HepG2 (cell line): ENCODE results near the gene PALM. TPM values are rescaled to one million over a fixed set of nuclear protein-coding genes. Genes with fewer than 3 reads are reported as not detected.

Experiments used
- ADNP ChIP-seq: sonication (generic); formaldehyde crosslinking; IDR thresholded peaks from 2 replicates; pipeline ENCODE4 v1.4.0; 2020; ENCODE audit warnings: missing genetic modification reagents
- ARID4A ChIP-seq: sonication (generic); formaldehyde crosslinking; IDR thresholded peaks from 2 replicates; pipeline ENCODE4 v1.5.0; 2020; ENCODE audit warnings: mild to moderate bottlenecking, missing genetic modification reagents, borderline replicate concordance
- ETV5 ChIP-seq: IDR thresholded peaks from 2 replicates; pipeline ENCODE4 v1.6.1; 2018; ENCODE audit warnings: missing biosample characterization, missing genetic modification reagents, inconsistent platforms, borderline replicate concordance
- HES4 ChIP-seq: sonication (generic); formaldehyde crosslinking; IDR thresholded peaks from 2 replicates; pipeline ENCODE4 v1.9.0; 2021; ENCODE audit warnings: mild to moderate bottlenecking, missing genetic modification reagents, borderline replicate concordance
- HMG20B ChIP-seq: conservative IDR thresholded peaks from 2 replicates; pipeline ENCODE4 v1.6.1; 2016; ENCODE audit warnings: missing genetic modification reagents, missing compliant biosample characterization
- HOXD1 ChIP-seq: sonication (generic); formaldehyde crosslinking; IDR thresholded peaks from 2 replicates; pipeline ENCODE4 v1.5.0; 2020; ENCODE audit warnings: missing genetic modification reagents
- KDM2A ChIP-seq: sonication (generic); formaldehyde crosslinking; IDR thresholded peaks from 2 replicates; pipeline ENCODE4 v1.4.0; 2020; ENCODE audit warnings: low read depth, missing genetic modification reagents, borderline replicate concordance
- SNAPC2 ChIP-seq: sonication (generic); formaldehyde crosslinking; IDR thresholded peaks from 2 replicates; pipeline ENCODE4 v1.8.1; 2022; ENCODE audit warnings: mild to moderate bottlenecking, missing genetic modification reagents
- THAP8 ChIP-seq: sonication (generic); formaldehyde crosslinking; IDR thresholded peaks from 2 replicates; pipeline ENCODE4 v1.5.1; 2020; ENCODE audit warnings: missing genetic modification reagents, mild to moderate bottlenecking, borderline replicate concordance
- ZBTB26 ChIP-seq: IDR thresholded peaks from 2 replicates; pipeline ENCODE4 v1.6.1; 2016; ENCODE audit warnings: missing compliant biosample characterization, missing genetic modification reagents, borderline replicate concordance
- ZBTB38 ChIP-seq: sonication (generic); formaldehyde crosslinking; IDR thresholded peaks from 2 replicates; pipeline ENCODE4 v1.5.1; 2020; ENCODE audit warnings: mild to moderate bottlenecking, missing genetic modification reagents
- ZNF276 ChIP-seq: sonication (generic); formaldehyde crosslinking; IDR thresholded peaks from 2 replicates; pipeline ENCODE4 v1.4.0; 2020; ENCODE audit warnings: mild to moderate bottlenecking, low read depth, missing genetic modification reagents
- ZNF333 ChIP-seq: sonication (generic); formaldehyde crosslinking; IDR thresholded peaks from 2 replicates; pipeline ENCODE4 v1.4.0; 2020; ENCODE audit warnings: mild to moderate bottlenecking, missing genetic modification reagents, borderline replicate concordance
- ZNF335 ChIP-seq: sonication (generic); formaldehyde crosslinking; IDR thresholded peaks from 2 replicates; pipeline ENCODE4 v1.4.0; 2020; ENCODE audit warnings: missing genetic modification reagents
- ZNF362 ChIP-seq: sonication (generic); formaldehyde crosslinking; IDR thresholded peaks from 2 replicates; pipeline ENCODE4 v1.4.0; 2020; ENCODE audit warnings: missing genetic modification reagents, mild to moderate bottlenecking, borderline replicate concordance
- ZNF431 ChIP-seq: sonication (generic); formaldehyde crosslinking; IDR thresholded peaks from 2 replicates; pipeline ENCODE4 v1.9.0; 2022; ENCODE audit warnings: missing genetic modification reagents, low read depth, mild to moderate bottlenecking, borderline replicate concordance
- ZNF546 ChIP-seq: sonication (generic); formaldehyde crosslinking; conservative IDR thresholded peaks from 2 replicates; pipeline ENCODE4 v1.8.1; 2023; ENCODE audit warnings: mild to moderate bottlenecking, missing genetic modification reagents
- ZNF740 ChIP-seq: sonication (generic); formaldehyde crosslinking; IDR thresholded peaks from 2 replicates; pipeline ENCODE4 v1.4.0; 2020; ENCODE audit warnings: missing genetic modification reagents
- ZSCAN31 ChIP-seq: sonication (generic); formaldehyde crosslinking; IDR thresholded peaks from 2 replicates; pipeline ENCODE4 v1.5.0; 2020; ENCODE audit warnings: low read depth, mild to moderate bottlenecking, missing genetic modification reagents
- polyA plus RNA-seq, 8 experiments: library from polyadenylated mRNA; depleted of rRNA in 3 of 8; stranded (reverse) in 7 of 8; unstranded in 1 of 8; fragments of >200 nt; fragmentation: Illumina TruSeq in 4 of 8; extraction: Trizol in 4 of 8; gene quantifications; 2 replicates each; pipeline versions ENCODE4 v1.2.1 to v1.2.3, GENCODE V29; 2011 to 2016; ENCODE audit warnings: low read depth in 4 of 8, missing spikeins in 1 of 8, mixed read lengths in 1 of 8; ENCODE audit not compliant: insufficient read depth in 1 of 8
- total RNA-seq, 5 experiments: library from RNA; depleted of rRNA; stranded (reverse); fragments of >200 nt; fragmentation: Illumina TruSeq; extraction: Trizol; gene quantifications; 2 replicates each; pipeline ENCODE4 v1.2.3, GENCODE V29; 2016; ENCODE audit warnings: low read depth in 1 of 5

The PALM gene
- total and polyA plus RNA-seq, 2 of the 13 experiments (the other 11 are each of a cell fraction or from before 2014, with no cell fraction given), result 4.0 to 9.7 TPM

- TF ChIP-seq ARID4A (CRISPR knock-in tag), result peak; percentile 24; the same call in 1 of the 2 replicates
- peak; percentile 6; the same call in 1 of the 2 replicates for TF ChIP-seq HES4
- TF ChIP-seq ZBTB38 (CRISPR knock-in tag), result no peak
- TF ChIP-seq ZNF740 (CRISPR knock-in tag), result no peak
- no peak for TF ChIP-seq KDM2A (CRISPR knock-in tag)
- TF ChIP-seq THAP8 (CRISPR knock-in tag), result no peak; the same call in 1 of the 2 replicates
- TF ChIP-seq SNAPC2 (CRISPR knock-in tag), result no peak
- TF ChIP-seq ZNF276 (CRISPR knock-in tag), result no peak
- no peak for TF ChIP-seq HOXD1 (CRISPR knock-in tag)
- TF ChIP-seq HMG20B (CRISPR knock-in tag), result no peak
- 0 out of 2 replicates have a peak, but pooled peaks have one; percentile 8 for TF ChIP-seq ZNF546 (CRISPR knock-in tag)
- no peak for TF ChIP-seq ZNF362 (CRISPR knock-in tag)
- peak; percentile 47; the same call in 1 of the 2 replicates for TF ChIP-seq ETV5 (CRISPR knock-in tag)
- 0 out of 2 replicates have a peak, but pooled peaks have one; percentile 10 for TF ChIP-seq ZNF431 (CRISPR knock-in tag)
- no peak for TF ChIP-seq ZNF333 (CRISPR knock-in tag)
- TF ChIP-seq ZSCAN31, result no peak
- TF ChIP-seq ZNF335 (CRISPR knock-in tag), result no peak
- TF ChIP-seq ADNP, result no peak
- no peak for TF ChIP-seq ZBTB26 (CRISPR knock-in tag)
Observed at GRCh38 chr19:662207-662961, 46.4 kb upstream of the PALM start (continued).
